GM19467 (cell line): ENCODE data around the gene CYSLTR1.
"Not testable (repeated sequence)": the region's sequence is repeated elsewhere in the genome, so short reads cannot be mapped to it uniquely, and the experiment has no call there.

Experiments used
- ATAC-seq: cut with Tn5 transposase; IDR thresholded peaks from one replicate; pipeline ENCODE4 v1.9.1; 2021; ENCODE audit warnings: mild to moderate bottlenecking, moderate library complexity; ENCODE audit not compliant: unreplicated experiment

Gene CYSLTR1

GRCh38 chrX:78226047-78226446 is 101.4 kb downstream of the CYSLTR1 start:
- not testable (repeated sequence) for ATAC-seq
